ENCODE data around the gene CRB3. TPM values are rescaled to one million over a fixed set of nuclear protein-coding genes. Genes with fewer than 3 reads are reported as not detected.

CRB3 gene, protein sequence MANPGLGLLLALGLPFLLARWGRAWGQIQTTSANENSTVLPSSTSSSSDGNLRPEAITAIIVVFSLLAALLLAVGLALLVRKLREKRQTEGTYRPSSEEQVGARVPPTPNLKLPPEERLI
- total RNA-seq (2014; rRNA removed; shearing (Covaris generic)) = 32.2 and 44.4 TPM in 2 replicates
- polyA plus RNA-seq (2016; fragmentation: Nextera tagmentation; extraction: Ambion mirVana) = 11.8 and 16.6 TPM in 2 replicates
- long read RNA-seq, partial matches to known transcripts = 0 of 6 reads
- long read RNA-seq, other reads (novel, unspliced or antisense) = 1 of 6 reads

DNA sequence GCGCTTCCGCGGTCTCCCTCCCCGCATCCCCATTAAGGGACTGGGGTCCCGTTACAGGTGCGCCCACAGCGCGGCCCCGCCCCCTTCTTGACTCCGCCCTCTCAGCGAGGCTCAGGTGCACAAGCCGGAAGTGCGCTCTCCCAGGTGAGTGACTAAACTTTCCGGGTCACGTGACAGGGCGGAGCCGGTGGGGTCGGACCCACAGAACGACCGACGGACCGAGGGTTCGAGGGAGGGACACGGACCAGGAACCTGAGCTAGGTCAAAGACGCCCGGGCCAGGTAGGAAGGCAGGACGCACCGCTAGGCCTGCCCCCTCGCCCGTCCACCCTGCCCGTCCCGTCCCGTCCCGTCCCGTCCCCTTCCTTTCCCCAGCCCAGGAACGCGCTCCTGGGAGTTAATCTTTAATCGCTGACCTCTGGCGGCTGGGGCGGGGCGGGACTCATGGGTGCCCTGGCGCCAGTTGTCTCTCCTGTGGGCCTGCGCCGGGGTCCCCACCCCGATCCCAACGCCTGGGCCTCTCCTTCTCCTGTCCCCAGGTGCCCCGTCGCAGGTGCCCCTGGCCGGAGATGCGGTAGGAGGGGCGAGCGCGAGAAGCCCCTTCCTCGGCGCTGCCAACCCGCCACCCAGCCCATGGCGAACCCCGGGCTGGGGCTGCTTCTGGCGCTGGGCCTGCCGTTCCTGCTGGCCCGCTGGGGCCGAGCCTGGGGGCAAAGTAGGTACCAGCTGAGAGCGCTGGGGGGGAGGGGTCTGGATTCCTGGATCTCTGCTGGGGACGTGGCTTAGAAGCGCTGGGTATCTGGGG is at the start of gene CRB3:
Gene CRB3 (plus strand): TSS at position 202 of the 804 bp plus-strand sequence. CDS start 431 bp downstream, at position 633.
- Mint-ChIP-seq H3K9me3 (no peaks in the 10 kb centered on the region; the same call in 2 of the 3 replicates), H3K4me3 (peak within 1 kb of the TSS; percentile 83), H3K4me1 (peaks cover 10% of the 10 kb centered on the region; the same call in 2 of the 3 replicates), H3K27ac (peak within 1 kb of the TSS; percentile 90), H3K36me3 (ENCODE audit: low read depth) (peaks cover 19% of the 10 kb centered on the region), H3K27me3 (ENCODE audit: insufficient read depth, low read depth, poor library complexity) (peaks cover 26% of the 10 kb centered on the region)
- peaks cover 6% of the 10 kb centered on the region; the same call in 1 of the 2 replicates for H3K79me2 ChIP-seq (replicated peaks; ENCODE audit: insufficient read depth)
- H3K4me2 ChIP-seq = peak within 1 kb of the TSS; percentile 94
- no peaks in the 10 kb centered on the region for H3K9me2 ChIP-seq (ENCODE audit: insufficient read depth)
- DNase-seq (ENCODE audit: low spot score) = peak; percentile 99
- TF ChIP-seq CREB1 (CRISPR knock-in tag; IDR thresholded peaks at IDR 0.05; ENCODE audit: low read depth) = 0 out of 2 replicates have a peak, but pooled peaks have one; percentile 40
- TF ChIP-seq, protein P1, sequence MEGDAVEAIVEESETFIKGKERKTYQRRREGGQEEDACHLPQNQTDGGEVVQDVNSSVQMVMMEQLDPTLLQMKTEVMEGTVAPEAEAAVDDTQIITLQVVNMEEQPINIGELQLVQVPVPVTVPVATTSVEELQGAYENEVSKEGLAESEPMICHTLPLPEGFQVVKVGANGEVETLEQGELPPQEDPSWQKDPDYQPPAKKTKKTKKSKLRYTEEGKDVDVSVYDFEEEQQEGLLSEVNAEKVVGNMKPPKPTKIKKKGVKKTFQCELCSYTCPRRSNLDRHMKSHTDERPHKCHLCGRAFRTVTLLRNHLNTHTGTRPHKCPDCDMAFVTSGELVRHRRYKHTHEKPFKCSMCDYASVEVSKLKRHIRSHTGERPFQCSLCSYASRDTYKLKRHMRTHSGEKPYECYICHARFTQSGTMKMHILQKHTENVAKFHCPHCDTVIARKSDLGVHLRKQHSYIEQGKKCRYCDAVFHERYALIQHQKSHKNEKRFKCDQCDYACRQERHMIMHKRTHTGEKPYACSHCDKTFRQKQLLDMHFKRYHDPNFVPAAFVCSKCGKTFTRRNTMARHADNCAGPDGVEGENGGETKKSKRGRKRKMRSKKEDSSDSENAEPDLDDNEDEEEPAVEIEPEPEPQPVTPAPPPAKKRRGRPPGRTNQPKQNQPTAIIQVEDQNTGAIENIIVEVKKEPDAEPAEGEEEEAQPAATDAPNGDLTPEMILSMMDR (conservative IDR thresholded peaks at IDR 0.05; ENCODE audit: low read depth in 2 of 2) = no peak
- TF ChIP-seq, protein P2, sequence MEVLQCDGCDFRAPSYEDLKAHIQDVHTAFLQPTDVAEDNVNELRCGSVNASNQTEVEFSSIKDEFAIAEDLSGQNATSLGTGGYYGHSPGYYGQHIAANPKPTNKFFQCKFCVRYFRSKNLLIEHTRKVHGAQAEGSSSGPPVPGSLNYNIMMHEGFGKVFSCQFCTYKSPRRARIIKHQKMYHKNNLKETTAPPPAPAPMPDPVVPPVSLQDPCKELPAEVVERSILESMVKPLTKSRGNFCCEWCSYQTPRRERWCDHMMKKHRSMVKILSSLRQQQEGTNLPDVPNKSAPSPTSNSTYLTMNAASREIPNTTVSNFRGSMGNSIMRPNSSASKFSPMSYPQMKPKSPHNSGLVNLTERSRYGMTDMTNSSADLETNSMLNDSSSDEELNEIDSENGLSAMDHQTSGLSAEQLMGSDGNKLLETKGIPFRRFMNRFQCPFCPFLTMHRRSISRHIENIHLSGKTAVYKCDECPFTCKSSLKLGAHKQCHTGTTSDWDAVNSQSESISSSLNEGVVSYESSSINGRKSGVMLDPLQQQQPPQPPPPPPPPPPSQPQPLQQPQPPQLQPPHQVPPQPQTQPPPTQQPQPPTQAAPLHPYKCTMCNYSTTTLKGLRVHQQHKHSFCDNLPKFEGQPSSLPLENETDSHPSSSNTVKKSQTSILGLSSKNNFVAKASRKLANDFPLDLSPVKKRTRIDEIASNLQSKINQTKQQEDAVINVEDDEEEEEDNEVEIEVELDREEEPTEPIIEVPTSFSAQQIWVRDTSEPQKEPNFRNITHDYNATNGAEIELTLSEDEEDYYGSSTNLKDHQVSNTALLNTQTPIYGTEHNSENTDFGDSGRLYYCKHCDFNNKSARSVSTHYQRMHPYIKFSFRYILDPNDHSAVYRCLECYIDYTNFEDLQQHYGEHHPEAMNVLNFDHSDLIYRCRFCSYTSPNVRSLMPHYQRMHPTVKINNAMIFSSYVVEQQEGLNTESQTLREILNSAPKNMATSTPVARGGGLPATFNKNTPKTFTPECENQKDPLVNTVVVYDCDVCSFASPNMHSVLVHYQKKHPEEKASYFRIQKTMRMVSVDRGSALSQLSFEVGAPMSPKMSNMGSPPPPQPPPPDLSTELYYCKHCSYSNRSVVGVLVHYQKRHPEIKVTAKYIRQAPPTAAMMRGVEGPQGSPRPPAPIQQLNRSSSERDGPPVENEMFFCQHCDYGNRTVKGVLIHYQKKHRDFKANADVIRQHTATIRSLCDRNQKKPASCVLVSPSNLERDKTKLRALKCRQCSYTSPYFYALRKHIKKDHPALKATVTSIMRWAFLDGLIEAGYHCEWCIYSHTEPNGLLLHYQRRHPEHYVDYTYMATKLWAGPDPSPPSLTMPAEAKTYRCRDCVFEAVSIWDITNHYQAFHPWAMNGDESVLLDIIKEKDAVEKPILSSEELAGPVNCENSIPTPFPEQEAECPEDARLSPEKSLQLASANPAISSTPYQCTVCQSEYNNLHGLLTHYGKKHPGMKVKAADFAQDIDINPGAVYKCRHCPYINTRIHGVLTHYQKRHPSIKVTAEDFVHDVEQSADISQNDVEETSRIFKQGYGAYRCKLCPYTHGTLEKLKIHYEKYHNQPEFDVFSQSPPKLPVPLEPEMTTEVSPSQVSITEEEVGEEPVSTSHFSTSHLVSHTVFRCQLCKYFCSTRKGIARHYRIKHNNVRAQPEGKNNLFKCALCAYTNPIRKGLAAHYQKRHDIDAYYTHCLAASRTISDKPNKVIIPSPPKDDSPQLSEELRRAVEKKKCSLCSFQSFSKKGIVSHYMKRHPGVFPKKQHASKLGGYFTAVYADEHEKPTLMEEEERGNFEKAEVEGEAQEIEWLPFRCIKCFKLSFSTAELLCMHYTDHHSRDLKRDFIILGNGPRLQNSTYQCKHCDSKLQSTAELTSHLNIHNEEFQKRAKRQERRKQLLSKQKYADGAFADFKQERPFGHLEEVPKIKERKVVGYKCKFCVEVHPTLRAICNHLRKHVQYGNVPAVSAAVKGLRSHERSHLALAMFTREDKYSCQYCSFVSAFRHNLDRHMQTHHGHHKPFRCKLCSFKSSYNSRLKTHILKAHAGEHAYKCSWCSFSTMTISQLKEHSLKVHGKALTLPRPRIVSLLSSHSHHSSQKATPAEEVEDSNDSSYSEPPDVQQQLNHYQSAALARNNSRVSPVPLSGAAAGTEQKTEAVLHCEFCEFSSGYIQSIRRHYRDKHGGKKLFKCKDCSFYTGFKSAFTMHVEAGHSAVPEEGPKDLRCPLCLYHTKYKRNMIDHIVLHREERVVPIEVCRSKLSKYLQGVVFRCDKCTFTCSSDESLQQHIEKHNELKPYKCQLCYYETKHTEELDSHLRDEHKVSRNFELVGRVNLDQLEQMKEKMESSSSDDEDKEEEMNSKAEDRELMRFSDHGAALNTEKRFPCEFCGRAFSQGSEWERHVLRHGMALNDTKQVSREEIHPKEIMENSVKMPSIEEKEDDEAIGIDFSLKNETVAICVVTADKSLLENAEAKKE (CRISPR knock-in tag; IDR thresholded peaks at IDR 0.05) = no peak
- peak; percentile 86 for TF ChIP-seq POLR2AphosphoS5 (IDR thresholded peaks at IDR 0.05; ENCODE audit: low read depth)
- H3K4me1 ChIP-seq (ENCODE audit: insufficient read depth) = 0 out of 2 replicates have a peak, but pooled peaks cover 6% of the 10 kb centered on the region
- H3K36me3 ChIP-seq (ENCODE audit: insufficient read depth) = no peaks in the 10 kb centered on the region
- no peaks in the 10 kb centered on the region for H3F3A ChIP-seq (replicated peaks; ENCODE audit: low read depth)
- peaks cover 5% of the 10 kb centered on the region; the same call in 1 of the 2 replicates for H3K27me3 ChIP-seq (ENCODE audit: insufficient read depth)
- peak; percentile 66 for ATAC-seq
- H2AFZ ChIP-seq = peak within 1 kb of the TSS; percentile 86; the same call in 1 of the 2 replicates
- no peak within 1 kb of the TSS for H3K27ac ChIP-seq (ENCODE audit: low read depth)
- H4K20me1 ChIP-seq (replicated peaks; ENCODE audit: insufficient read depth) = no peaks in the 10 kb centered on the region
- H3K4me3 ChIP-seq = peak within 1 kb of the TSS; percentile 94

All from GM23338 (cell line).